H4 (cell line): ENCODE results near the gene CD300LD. TPM values are rescaled to one million over a fixed set of nuclear protein-coding genes. Genes with fewer than 3 reads are reported as not detected.
"Not testable (repeated sequence)": the region's sequence is repeated elsewhere in the genome, so short reads cannot be mapped to it uniquely, and the experiment has no call there.

Experiments used
- DNase-seq: peaks from one replicate; pipeline ENCODE4 v3.0.0-alpha.2; 2015; ENCODE audit warnings: low spot score
- total RNA-seq: library from RNA; depleted of rRNA; stranded (reverse); fragments of >200 nt; shearing (Covaris generic); gene quantifications from 2 replicates; pipeline ENCODE4 v1.2.3, GENCODE V29; 2014; rRNA removed

The CD300LD gene
- not detected in 2 replicates for total RNA-seq

- no peak for DNase-seq
These were observed at the start of gene CD300LD for GRCh38 chr17:74592087-74592990. Gene CD300LD (minus strand): TSS chr17:74592283. CDS start chr17:74592202, 81 bp downstream.

- DNase-seq = no peak
These were observed 49.3 kb upstream of the CD300LD start for GRCh38 chr17:74641224-74641957.

- DNase-seq = no peak
These were observed 47.6 kb upstream of the CD300LD start for GRCh38 chr17:74639704-74640151.

- no peak for DNase-seq
These were observed 45.8 kb upstream of the CD300LD start for GRCh38 chr17:74637926-74638325.

GRCh38 chr17:74637265-74637664 is 45.2 kb upstream of the CD300LD start:
- DNase-seq = no peak

- not testable (repeated sequence) for DNase-seq
These were observed 44.5 kb upstream of the CD300LD start for GRCh38 chr17:74636541-74637085.

- DNase-seq = no peak
These were observed 43.3 kb upstream of the CD300LD start for GRCh38 chr17:74635418-74635817.

- DNase-seq = no peak
These were observed 41.2 kb upstream of the CD300LD start for GRCh38 chr17:74633326-74633725.

- no peak for DNase-seq
These were observed 40.5 kb upstream of the CD300LD start for GRCh38 chr17:74632617-74633016.

- no peak for DNase-seq
These were observed 39.7 kb upstream of the CD300LD start for GRCh38 chr17:74631468-74632450.

GRCh38 chr17:74630251-74630650 is 38.2 kb upstream of the CD300LD start:
- not testable (repeated sequence) for DNase-seq

- DNase-seq = no peak
These were observed 33.6 kb upstream of the CD300LD start for GRCh38 chr17:74625661-74626060.

GRCh38 chr17:74624131-74624530 is 32.0 kb upstream of the CD300LD start:
- no peak for DNase-seq

- DNase-seq = no peak
These were observed 31.6 kb upstream of the CD300LD start, which contains the start of gene CD300E for GRCh38 chr17:74623693-74624093. Gene CD300E (minus strand): TSS chr17:74623738. CDS start chr17:74623621, 117 bp downstream.

GRCh38 chr17:74619077-74619673 is 27.1 kb upstream of the CD300LD start:
- no peak for DNase-seq

GRCh38 chr17:74618451-74618850 is 26.4 kb upstream of the CD300LD start:
- no peak for DNase-seq

- DNase-seq = no peak
These were observed 24.6 kb upstream of the CD300LD start for GRCh38 chr17:74616696-74617095.

GRCh38 chr17:74612046-74612445 is 20.0 kb upstream of the CD300LD start:
- DNase-seq = no peak

GRCh38 chr17:74610108-74610507 is 18.0 kb upstream of the CD300LD start:
- DNase-seq = no peak

GRCh38 chr17:74608511-74608910 is 16.4 kb upstream of the CD300LD start:
- DNase-seq = no peak

- DNase-seq = no peak
These were observed 15.1 kb upstream of the CD300LD start for GRCh38 chr17:74607221-74607620.
